K562 (cell line): ENCODE data around the gene SYNGR1. TPM values are rescaled to one million over a fixed set of nuclear protein-coding genes. Genes with fewer than 3 reads are reported as not detected.
"Not testable (repeated sequence)": the region's sequence is repeated elsewhere in the genome, so short reads cannot be mapped to it uniquely, and the experiment has no call there.

Source experiments
- ATAC-seq: fragments of 200-7000 bp; cut with Tn5 transposase; 3 replicates; pipeline ENCODE4 v1.9.1; 2020; ENCODE audit warnings: moderate library complexity
- BruUV-seq: library from RNA; stranded (reverse); fragments of 400-500 nt; replicated peaks from 2 replicates; lab custom pipeline; 2021; lab: Mats Ljungman, UMichigan
- CTCF ChIA-PET: fragments of 300-600 bp; formaldehyde crosslinking; extraction: SDS; loops from one replicate; lab custom pipeline; 2021; ENCODE audit warnings: low intra/inter-chr PET ratio; lab: Yijun Ruan, JAX
- POLR2A ChIA-PET: fragments of 300-600, 350-650 bp; sonication (Branson Sonifier 250); formaldehyde crosslinking; extraction: SDS; loops from one replicate; lab custom pipeline; 2021; ENCODE audit warnings: antibody characterized with exemption, inconsistent platforms; lab: Yijun Ruan, JAX
- DNase-seq, 4 experiments: peaks; one replicate each; pipeline versions ENCODE4 v3.0.0 to v3.0.0-alpha.2; 2011 to 2018; ENCODE audit warnings: low spot score in 3 of 4, mixed read lengths in 3 of 4; ENCODE audit errors: extremely low read depth in 1 of 4
- FAIRE-seq: peaks from 2 replicates; lab custom pipeline; 2011; peaks lifted over from hg19 to GRCh38; lab: Jason Lieb, UNC
- H2AFZ ChIP-seq: 2 replicates; pipeline ENCODE4 v1.6.0; 2011; ENCODE audit warnings: low read depth, low read length, control low read depth, inconsistent platforms
- H3K27ac ChIP-seq: fragments of 200-600 bp; 3 replicates; pipeline ENCODE4 v1.8.0; 2011; ENCODE audit warnings: low read depth, mild to moderate bottlenecking, control low read depth, inconsistent platforms, low read length, moderate library complexity, mixed read lengths; ENCODE audit errors: extremely low read depth
- H3K27me3 ChIP-seq, 2 experiments: fragments of 300-600 bp in 1 of 2; 2 replicates in 1 of 2; 3 replicates in 1 of 2; pipeline versions ENCODE4 v1.6.0 to v1.8.0; 2011; ENCODE audit warnings: inconsistent platforms in 2 of 2, low read length in 2 of 2, mild to moderate bottlenecking in 1 of 2, mixed read lengths in 1 of 2, moderate library complexity in 1 of 2; ENCODE audit not compliant: control insufficient read depth in 2 of 2, insufficient read depth in 2 of 2
- H3K36me3 ChIP-seq: fragments of 300-600 bp; 3 replicates; pipeline ENCODE4 v1.8.0; 2011; ENCODE audit warnings: mild to moderate bottlenecking, low read length, inconsistent platforms; ENCODE audit not compliant: control insufficient read depth, insufficient read depth
- H3K4me1 ChIP-seq, 2 experiments: fragments of 200-600 bp in 1 of 2; replicated peaks in 1 of 2; 2 replicates in 1 of 2; 3 replicates in 1 of 2; pipeline versions ENCODE4 v1.5.1 to v1.8.0; 2011; ENCODE audit warnings: inconsistent platforms in 2 of 2, low read length in 2 of 2, mild to moderate bottlenecking in 1 of 2, mixed read lengths in 1 of 2, moderate library complexity in 1 of 2; ENCODE audit not compliant: control insufficient read depth in 2 of 2, insufficient read depth in 2 of 2
- H3K4me2 ChIP-seq: 2 replicates; pipeline ENCODE4 v1.6.1; 2011; ENCODE audit warnings: low read length, control low read depth, inconsistent platforms, mixed read lengths; ENCODE audit not compliant: insufficient read depth
- H3K4me3 ChIP-seq: fragments of 200-600 bp; sonication (generic), shearing (Covaris generic); 2 replicates; pipeline ENCODE4 v1.5.1; 2016; ENCODE audit warnings: control low read depth, inconsistent platforms
- H3K79me2 ChIP-seq: fragments of 200-600 bp; 3 replicates; pipeline ENCODE4 v1.8.0; 2011; ENCODE audit warnings: low read length, inconsistent platforms; ENCODE audit not compliant: control insufficient read depth, insufficient read depth
- H3K9ac ChIP-seq, 2 experiments: 2 replicates each; pipeline versions ENCODE4 v1.6.0 to v1.6.1; 2011; ENCODE audit warnings: low read depth in 2 of 2, low read length in 2 of 2, control low read depth in 1 of 2, inconsistent platforms in 1 of 2, mild to moderate bottlenecking in 1 of 2, mixed read lengths in 1 of 2; ENCODE audit not compliant: insufficient read depth in 1 of 2
- H3K9me1 ChIP-seq: one replicate; pipeline ENCODE4 v1.6.0; 2011; ENCODE audit warnings: inconsistent platforms, mild to moderate bottlenecking, low read length, moderate library complexity; ENCODE audit not compliant: control insufficient read depth, insufficient read depth
- H3K9me3 ChIP-seq: replicated peaks from 2 replicates; pipeline ENCODE4 v1.5.1; 2011; ENCODE audit warnings: low read depth, low read length, inconsistent platforms; ENCODE audit not compliant: control insufficient read depth, insufficient read depth
- H4K20me1 ChIP-seq: replicated peaks from 2 replicates; pipeline ENCODE4 v1.6.1; 2011; ENCODE audit warnings: low read length, inconsistent platforms, mixed read lengths; ENCODE audit not compliant: control insufficient read depth, insufficient read depth
- ZBTB40 ChIP-seq, 2 experiments: fragments of 450-650 bp in 1 of 2; sonication (generic) in 1 of 2; formaldehyde crosslinking in 1 of 2; IDR thresholded peaks; 2 replicates each; pipeline versions ENCODE4 v1.7.1 to v1.9.0; 2016 to 2022; ENCODE audit warnings: inconsistent platforms in 1 of 2, mild to moderate bottlenecking in 1 of 2, missing genetic modification reagents in 1 of 2
- WGBS: fragments of 100-300 bp; shearing (Covaris generic); methylation state at CpG from one replicate; pipeline ENCODE4 v1.1.6; 2016; ENCODE audit warnings: low coverage, mixed read lengths; ENCODE audit not compliant: insufficient coverage; ENCODE audit errors: missing lambda C conversion rate; 5-methylcytosine and 5-hydroxymethylcytosine counted together
- in situ Hi-C: fragments of 300-500 bp; cut with MboI; formaldehyde crosslinking; loops from 4 replicates; pipeline ENCODE4 v1.15.0; 2018; ENCODE audit warnings: inconsistent platforms, mixed read lengths
- intact Hi-C: fragments of 100-400 bp; cut with micrococcal nuclease; formaldehyde crosslinking; loops from 2 replicates; pipeline ENCODE4 v1.14.2; 2022
- polyA plus RNA-seq, 8 experiments: library from polyadenylated mRNA; depleted of rRNA in 4 of 8; stranded (reverse) in 5 of 8; unstranded in 3 of 8; fragments of >200 nt; fragmentation: Nextera tagmentation in 2 of 8; fragmentation: Illumina TruSeq in 1 of 8; extraction: Ambion mirVana in 2 of 8; extraction: Trizol in 1 of 8; gene quantifications; 2 replicates each; pipeline versions ENCODE4 v1.2.1 to v1.2.3, GENCODE V29; 2011 to 2014; ENCODE audit warnings: inconsistent platforms in 1 of 8, missing spikeins in 1 of 8
- total RNA-seq, 7 experiments: library from RNA; depleted of rRNA in 6 of 7; stranded (reverse); fragments of >200 nt in 6 of 7; fragmentation: Illumina TruSeq in 2 of 7; extraction: Trizol in 2 of 7; gene quantifications; 2 replicates each; pipeline versions ENCODE4 v1.2.1 to v1.2.3, GENCODE V29; 2011 to 2021; ENCODE audit warnings: low replicate concordance in 1 of 7

Gene SYNGR1
- total and polyA plus RNA-seq, 9 of the 15 experiments (the other 6 are each of a cell fraction or from before 2014, with no cell fraction given) = 1.8 to 15.9 (median 5.5) TPM

GRCh38 chr22:39411828-39412365 lies 62.1 kb downstream of the SYNGR1 start:
- Histone ChIP-seq H3K79me2 (peaks cover 21% of the 10 kb centered on the region; the same call in 2 of the 3 replicates), H3K36me3 (peaks cover 16% of the 10 kb centered on the region; the same call in 2 of the 3 replicates)
- H4K20me1 ChIP-seq, DNase-seq, BruUV-seq, ATAC-seq, FAIRE-seq, intact Hi-C loops, H3K9me3 ChIP-seq, H3K27ac ChIP-seq, H3K4me3 ChIP-seq, H3K9me1 ChIP-seq, H3K4me2 ChIP-seq, H3K9ac ChIP-seq, H3K27me3 ChIP-seq, H2AFZ ChIP-seq, CTCF ChIA-PET, H3K4me1 ChIP-seq, in situ Hi-C loops: not testable (repeated sequence)
- POLR2A ChIA-PET = interaction anchor here (1.4 to 1.6 kb wide), 2 partner anchors 12 to 92 kb away, joined by 3 to 4 read pairs; partner anchors contain the start of genes RPL3 and TAB1
- 82% methylated on average over 7 of the region's 11 CpGs for WGBS

GRCh38 chr22:39413204-39413603 lies 63.4 kb downstream of the SYNGR1 start:
- H3K9ac ChIP-seq, FAIRE-seq, H4K20me1 ChIP-seq, H3K27me3 ChIP-seq, ATAC-seq, DNase-seq, BruUV-seq, intact Hi-C loops, H3K4me1 ChIP-seq, H3K4me3 ChIP-seq, in situ Hi-C loops, H3K9me3 ChIP-seq, H3K4me2 ChIP-seq, H3K27ac ChIP-seq, H3K9me1 ChIP-seq, H2AFZ ChIP-seq: not testable (repeated sequence)
- peaks cover 13% of the 10 kb centered on the region; the same call in 2 of the 3 replicates for H3K79me2 ChIP-seq
- ChIA-PET POLR2A (interaction anchor here (0.7 to 1.2 kb wide), 3 partner anchors 12 to 94 kb away, joined by 3 to 5 read pairs (median 3); partner anchors contain the start of gene RPL3), CTCF (interaction anchor here (0.6 kb wide), 1 partner anchor 1584 kb away, joined by 3 read pairs; no protein-coding TSS in a partner anchor)
- peaks cover 26% of the 10 kb centered on the region; the same call in 2 of the 3 replicates for H3K36me3 ChIP-seq
- TF ChIP-seq ZBTB40 (IDR thresholded peaks at IDR 0.05) (peak; percentile 74), ZBTB40 (CRISPR knock-in tag; IDR thresholded peaks at IDR 0.05) (peak; percentile 30; the same call in 1 of the 2 replicates)
- 86% methylated on average over 5 of the region's 7 CpGs for WGBS
